BJ (cell line): ENCODE measurements around the gene NEK9. TPM values are rescaled to one million over a fixed set of nuclear protein-coding genes. Genes with fewer than 3 reads are reported as not detected.

Experiments
- CTCF ChIA-PET: fragments of 350-600 bp; formaldehyde crosslinking; extraction: SDS; loops from one replicate; lab custom pipeline; 2021; ENCODE audit warnings: antibody characterized with exemption, inconsistent platforms; lab: Yijun Ruan, JAX
- POLR2A ChIA-PET: fragments of 300-600 bp; sonication (Branson Sonifier 250); formaldehyde crosslinking; extraction: SDS; loops from one replicate; lab custom pipeline; 2021; ENCODE audit warnings: antibody characterized with exemption; lab: Charles Lee
- DNase-seq: peaks from one replicate; pipeline ENCODE4 v3.0.0-alpha.2; 2011; ENCODE audit warnings: low read depth
- H3K27me3 ChIP-seq: 2 replicates; pipeline ENCODE4 v1.6.0; 2011; ENCODE audit warnings: low read length; ENCODE audit not compliant: control insufficient read depth, insufficient read depth
- H3K36me3 ChIP-seq: 2 replicates; pipeline ENCODE4 v1.5.1; 2011; ENCODE audit warnings: low read length; ENCODE audit not compliant: control insufficient read depth, insufficient read depth
- H3K4me3 ChIP-seq: 2 replicates; pipeline ENCODE4 v1.5.1; 2011; ENCODE audit warnings: low read depth, mild to moderate bottlenecking, control low read depth, low read length
- CTCF ChIP-seq: IDR thresholded peaks from 2 replicates; pipeline ENCODE4 v1.5.1; 2011; ENCODE audit warnings: low read depth, mild to moderate bottlenecking, control low read depth, inconsistent platforms, low read length, moderate library complexity; ENCODE audit not compliant: insufficient read depth
- polyA plus RNA-seq: library from polyadenylated mRNA; depleted of rRNA; stranded (reverse); fragments of >200 nt; gene quantifications from 2 replicates; pipeline ENCODE4 v1.2.3, GENCODE V29; 2011

Gene NEK9
- polyA plus RNA-seq, 1 experiment: 38.1 TPM

DNA sequence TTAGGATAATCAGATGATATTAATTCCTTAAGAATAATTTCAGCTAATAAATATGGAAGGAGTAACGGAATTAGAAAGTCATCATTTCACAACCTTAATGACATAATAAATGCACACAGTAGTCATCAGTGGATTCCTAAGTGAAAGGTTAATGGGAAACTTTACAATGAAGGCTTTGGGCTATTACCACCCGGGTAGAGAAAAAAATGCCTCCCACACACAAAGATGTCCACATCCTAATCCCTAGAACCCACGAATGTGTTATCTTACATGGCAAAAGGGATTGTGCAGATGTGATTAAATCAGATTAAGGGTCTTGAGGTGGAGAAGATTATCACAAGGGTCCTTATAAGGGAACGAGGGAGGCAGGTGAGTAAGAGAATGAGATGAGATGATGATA is 43.9 kb upstream of the NEK9 start:
- ChIA-PET POLR2A (no interaction called here), CTCF (interaction anchor here (1.2 kb wide), 1 partner anchor 33 kb away, joined by 3 read pairs; no protein-coding TSS in a partner anchor)
- Histone ChIP-seq H3K36me3 (no peaks in the 10 kb centered on the region; the same call in 1 of the 2 replicates), H3K27me3 (no peaks in the 10 kb centered on the region), H3K4me3 (no peak overlapping the region)
- no peak for DNase-seq
- TF ChIP-seq CTCF: no peak

- no peaks in the 10 kb centered on the region for H3K27me3 ChIP-seq
- no peak overlapping the region for H3K4me3 ChIP-seq
- H3K36me3 ChIP-seq: no peaks in the 10 kb centered on the region
- no peak for TF ChIP-seq CTCF
- CTCF ChIA-PET: no interaction called here
- POLR2A ChIA-PET: no interaction called here
- no peak for DNase-seq
Observed at GRCh38 chr14:75168586-75169335, 41.9 kb upstream of the NEK9 start.

GRCh38 chr14:75167325-75167724 is 40.5 kb upstream of the NEK9 start:
- no peak for TF ChIP-seq CTCF
- Histone ChIP-seq H3K36me3 (no peaks in the 10 kb centered on the region), H3K27me3 (no peaks in the 10 kb centered on the region), H3K4me3 (no peak overlapping the region)
- POLR2A ChIA-PET: no interaction called here
- DNase-seq: no peak
- CTCF ChIA-PET: interaction anchor here (1.3 kb wide), 1 partner anchor 135 kb away, joined by 6 read pairs; no protein-coding TSS in a partner anchor

DNA sequence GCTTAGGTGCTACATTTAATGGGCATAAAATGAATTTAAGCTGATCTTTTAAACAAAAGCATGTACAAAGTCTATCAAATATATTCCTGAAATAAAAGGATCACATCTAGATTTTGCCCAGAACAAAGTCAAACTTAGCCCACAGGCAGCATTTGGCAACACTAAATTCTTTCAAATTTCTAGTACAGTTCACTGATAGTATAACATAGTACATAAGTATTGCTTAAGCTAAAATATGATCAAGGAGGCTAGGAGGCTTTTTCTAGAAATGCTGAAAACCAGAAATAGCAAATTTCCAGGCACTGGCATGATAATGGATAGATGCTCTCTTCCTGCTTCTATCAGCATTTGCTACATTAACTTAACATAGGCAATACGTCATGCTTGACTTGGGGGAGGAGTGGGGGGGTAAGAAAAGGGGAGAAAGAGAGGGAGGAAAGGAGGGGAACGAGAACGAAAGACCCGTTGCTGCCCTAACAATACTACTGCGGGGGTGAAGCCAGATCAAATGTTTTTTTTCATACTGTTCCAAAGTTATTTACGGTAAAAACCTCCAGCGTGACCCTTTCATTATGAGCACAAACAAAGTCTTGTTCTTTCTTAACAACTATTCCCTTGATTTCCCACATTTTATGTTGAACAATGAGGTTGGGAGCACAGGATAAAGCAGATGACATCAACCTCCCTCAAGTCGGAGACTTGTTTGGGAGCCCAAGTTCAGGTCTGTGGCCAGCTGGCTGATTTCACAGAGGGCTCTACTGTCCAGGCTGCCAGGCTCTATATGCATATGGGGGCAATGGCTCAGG is 38.9 kb upstream of the NEK9 start:
- POLR2A ChIA-PET: no interaction called here
- CTCF ChIA-PET: no interaction called here
- TF ChIP-seq CTCF: no peak
- no peaks in the 10 kb centered on the region for H3K36me3 ChIP-seq
- DNase-seq: no peak
- H3K4me3 ChIP-seq: no peak overlapping the region
- no peaks in the 10 kb centered on the region for H3K27me3 ChIP-seq

GRCh38 chr14:75164809-75165208 is 38.0 kb upstream of the NEK9 start:
- CTCF ChIA-PET: interaction anchor here (1.3 kb wide), 1 partner anchor 9 kb away, joined by 3 read pairs; no protein-coding TSS in a partner anchor

More at GRCh38 chr14:75164809-75165208, 38.0 kb upstream of the NEK9 start:
- Histone ChIP-seq H3K4me3 (no peak overlapping the region), H3K27me3 (no peaks in the 10 kb centered on the region), H3K36me3 (no peaks in the 10 kb centered on the region)
- POLR2A ChIA-PET: no interaction called here
- TF ChIP-seq CTCF: no peak
- DNase-seq: no peak
